WTC11 (cell line): ENCODE results near the gene C1QTNF8. TPM values are rescaled to one million over a fixed set of nuclear protein-coding genes. Genes with fewer than 3 reads are reported as not detected.
A peak's percentile ranks its signal among the peaks of the same experiment; 100 is the strongest.

Experiments
- ATAC-seq: fragments of 200-7000 bp; cut with Tn5 transposase; 2 replicates; pipeline ENCODE4 v1.10.0; 2021; ENCODE audit warnings: mild to moderate bottlenecking, moderate library complexity
- CTCF ChIA-PET: fragments of 300-600 bp; sonication (Branson Sonifier 250); formaldehyde crosslinking; loops from one replicate; lab custom pipeline; 2021; ENCODE audit warnings: antibody characterized with exemption; lab: Charles Lee
- POLR2A ChIA-PET: fragments of 350-600 bp; sonication (Branson Sonifier 250); formaldehyde crosslinking; loops from one replicate; lab custom pipeline; 2021; ENCODE audit warnings: antibody characterized with exemption; lab: Charles Lee
- DNase-seq: peaks from one replicate; pipeline ENCODE4 v3.0.0; 2021; ENCODE audit warnings: low spot score
- H3K27ac Mint-ChIP-seq: 2 replicates; pipeline ENCODE4 v1.8.0; 2021; ENCODE audit warnings: mixed read lengths
- H3K27me3 Mint-ChIP-seq: 2 replicates; pipeline ENCODE4 v1.8.0; 2021; ENCODE audit warnings: low read depth, mild to moderate bottlenecking, moderate library complexity, mixed read lengths
- H3K36me3 Mint-ChIP-seq: 2 replicates; pipeline ENCODE4 v1.8.0; 2021; ENCODE audit warnings: mixed read lengths
- H3K4me1 Mint-ChIP-seq: 2 replicates; pipeline ENCODE4 v1.8.0; 2022; ENCODE audit warnings: mixed read lengths
- H3K4me3 Mint-ChIP-seq: 2 replicates; pipeline ENCODE4 v1.8.0; 2021; ENCODE audit warnings: mild to moderate bottlenecking, moderate library complexity, mixed read lengths
- H3K9me3 Mint-ChIP-seq: 2 replicates; pipeline ENCODE4 v1.8.0; 2021; ENCODE audit warnings: mixed read lengths
- ARID4B ChIP-seq: sonication (generic); formaldehyde crosslinking; IDR thresholded peaks from 2 replicates; pipeline ENCODE4 v1.8.0; 2023; ENCODE audit warnings: missing genetic modification reagents, mild to moderate bottlenecking, borderline replicate concordance
- CREB1 ChIP-seq: sonication (generic); formaldehyde crosslinking; IDR thresholded peaks from 2 replicates; pipeline ENCODE4 v1.8.0; 2023; ENCODE audit warnings: mild to moderate bottlenecking, missing genetic modification reagents
- E2F1 ChIP-seq: sonication (generic); formaldehyde crosslinking; IDR thresholded peaks from 2 replicates; pipeline ENCODE4 v1.8.0; 2022; ENCODE audit warnings: mild to moderate bottlenecking, missing genetic modification reagents
- ERG ChIP-seq: fragments of 250-450 bp; sonication (Bioruptor Pico); IDR thresholded peaks from 2 replicates; pipeline ENCODE4 v1.8.0; 2021; ENCODE audit warnings: mild to moderate bottlenecking
- ETV6 ChIP-seq: sonication (generic); formaldehyde crosslinking; IDR thresholded peaks from 2 replicates; pipeline ENCODE4 v1.8.1; 2022; ENCODE audit warnings: mild to moderate bottlenecking, missing genetic modification reagents
- KAT7 ChIP-seq: sonication (generic); formaldehyde crosslinking; IDR thresholded peaks from 2 replicates; pipeline ENCODE4 v1.8.1; 2023; ENCODE audit warnings: missing genetic modification reagents, mild to moderate bottlenecking, borderline replicate concordance
- NFYB ChIP-seq: sonication (generic); formaldehyde crosslinking; conservative IDR thresholded peaks from 2 replicates; pipeline ENCODE4 v1.8.0; 2022; ENCODE audit warnings: low read depth, missing genetic modification reagents
- NR1H2 ChIP-seq: sonication (generic); formaldehyde crosslinking; IDR thresholded peaks from 2 replicates; pipeline ENCODE4 v1.9.0; 2021; ENCODE audit warnings: mild to moderate bottlenecking, moderate library complexity, missing genetic modification reagents
- PREB ChIP-seq: sonication (generic); formaldehyde crosslinking; IDR thresholded peaks from 2 replicates; pipeline ENCODE4 v1.8.1; 2022; ENCODE audit warnings: mild to moderate bottlenecking, missing genetic modification reagents, moderate library complexity, borderline replicate concordance
- PRRX2 ChIP-seq: fragments of 250-450 bp; sonication (Bioruptor Pico); IDR thresholded peaks from 2 replicates; pipeline ENCODE4 v1.8.0; 2021; ENCODE audit warnings: mild to moderate bottlenecking
- SOX15 ChIP-seq: fragments of 250-450 bp; sonication (Bioruptor Pico); IDR thresholded peaks from 2 replicates; pipeline ENCODE4 v1.9.0; 2021; ENCODE audit warnings: mild to moderate bottlenecking
- ZNF232 ChIP-seq: sonication (generic); formaldehyde crosslinking; IDR thresholded peaks from 2 replicates; pipeline ENCODE4 v1.8.0; 2022; ENCODE audit warnings: mild to moderate bottlenecking, missing genetic modification reagents
- ZNF423 ChIP-seq: fragments of 250-450 bp; sonication (Bioruptor Pico); IDR thresholded peaks from 2 replicates; pipeline ENCODE4 v2.1.2; 2022; ENCODE audit warnings: mild to moderate bottlenecking, moderate library complexity
- total RNA-seq: library from RNA; stranded (reverse); gene quantifications from 3 replicates; pipeline ENCODE4 v1.2.3, GENCODE V29; 2021
- TF ChIP-seq, protein P1 (sequence below): sonication (generic); formaldehyde crosslinking; IDR thresholded peaks from 2 replicates; pipeline ENCODE4 v1.8.1; 2023; ENCODE audit warnings: mild to moderate bottlenecking, missing genetic modification reagents
- TF ChIP-seq, protein P2 (sequence below): sonication (generic); formaldehyde crosslinking; conservative IDR thresholded peaks from 2 replicates; pipeline ENCODE4 v1.8.1; 2022; ENCODE audit warnings: mild to moderate bottlenecking, missing genetic modification reagents

The C1QTNF8 gene
- total RNA-seq, 1 experiment from 2014 or later, result 0.13 TPM

DNA sequence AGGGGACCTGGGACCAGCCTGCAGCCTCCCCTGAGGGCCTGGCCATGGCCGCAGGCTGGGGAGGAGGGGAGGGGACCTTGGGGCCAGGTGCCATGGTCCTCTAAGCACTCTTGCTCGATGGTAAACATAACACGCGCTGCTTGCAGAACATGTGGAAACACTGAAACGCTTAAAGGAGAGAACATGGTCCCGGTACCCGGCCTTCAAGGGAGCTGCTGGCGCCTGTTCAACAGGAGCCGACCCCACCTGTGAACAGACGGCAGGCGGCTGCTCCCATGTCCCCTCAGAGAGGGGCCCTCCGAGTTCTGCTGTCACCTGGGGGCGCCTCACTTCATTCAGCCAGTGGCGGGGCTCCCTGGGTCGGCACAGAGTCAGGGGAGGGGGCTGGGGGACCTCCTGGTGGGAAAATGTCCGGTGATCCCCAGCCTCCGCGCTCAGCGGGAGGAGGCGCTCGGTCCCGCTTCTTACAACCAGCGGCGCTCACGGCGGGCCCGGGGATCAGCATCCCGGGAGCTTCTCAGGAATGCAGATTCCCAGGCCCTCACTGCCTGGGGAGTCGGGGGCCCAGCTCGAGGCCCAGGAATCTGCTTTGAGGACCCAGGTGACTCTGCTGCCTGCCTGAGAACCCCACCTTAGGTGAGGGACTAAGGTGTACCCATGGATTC lies 24.4 kb downstream of the C1QTNF8 start:
- Mint-ChIP-seq H3K36me3 (no peaks in the 10 kb centered on the region), H3K9me3 (no peaks in the 10 kb centered on the region), H3K27ac (no peak overlapping the region), H3K4me1 (peaks cover 5% of the 10 kb centered on the region), H3K4me3 (peak overlapping the region; percentile 55), H3K27me3 (peaks cover 6% of the 10 kb centered on the region; the same call in 1 of the 2 replicates)
- ChIA-PET CTCF (interaction anchor here (3.2 to 9.0 kb wide), 2 partner anchors 15 to 32 kb away, joined by 18 to 97 read pairs; no protein-coding TSS in a partner anchor), POLR2A (no interaction called here)
- ATAC-seq (no peak), DNase-seq (no peak)
- TF ChIP-seq NFYB (CRISPR knock-in tag), result no peak
- no peak for TF ChIP-seq NR1H2 (CRISPR knock-in tag)
- peak; percentile 59 for TF ChIP-seq ZNF423 (CRISPR knock-in tag)

- H3K4me1 Mint-ChIP-seq, result peaks cover 3% of the 10 kb centered on the region
- H3K4me3 Mint-ChIP-seq, result no peak overlapping the region
- no peak for ATAC-seq
- TF ChIP-seq E2F1 (CRISPR knock-in tag) (no peak), ARID4B (CRISPR knock-in tag) (no peak), PREB (CRISPR knock-in tag) (no peak), KAT7 (no peak), CREB1 (no peak), ZNF232 (CRISPR knock-in tag) (no peak), NFYB (CRISPR knock-in tag) (no peak), ETV6 (CRISPR knock-in tag) (no peak), PRRX2 (no peak), SOX15 (no peak), ERG (CRISPR knock-in tag) (no peak)
- TF ChIP-seq, protein P1, sequence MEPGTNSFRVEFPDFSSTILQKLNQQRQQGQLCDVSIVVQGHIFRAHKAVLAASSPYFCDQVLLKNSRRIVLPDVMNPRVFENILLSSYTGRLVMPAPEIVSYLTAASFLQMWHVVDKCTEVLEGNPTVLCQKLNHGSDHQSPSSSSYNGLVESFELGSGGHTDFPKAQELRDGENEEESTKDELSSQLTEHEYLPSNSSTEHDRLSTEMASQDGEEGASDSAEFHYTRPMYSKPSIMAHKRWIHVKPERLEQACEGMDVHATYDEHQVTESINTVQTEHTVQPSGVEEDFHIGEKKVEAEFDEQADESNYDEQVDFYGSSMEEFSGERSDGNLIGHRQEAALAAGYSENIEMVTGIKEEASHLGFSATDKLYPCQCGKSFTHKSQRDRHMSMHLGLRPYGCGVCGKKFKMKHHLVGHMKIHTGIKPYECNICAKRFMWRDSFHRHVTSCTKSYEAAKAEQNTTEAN (CRISPR knock-in tag), result no peak
- TF ChIP-seq, protein P2, sequence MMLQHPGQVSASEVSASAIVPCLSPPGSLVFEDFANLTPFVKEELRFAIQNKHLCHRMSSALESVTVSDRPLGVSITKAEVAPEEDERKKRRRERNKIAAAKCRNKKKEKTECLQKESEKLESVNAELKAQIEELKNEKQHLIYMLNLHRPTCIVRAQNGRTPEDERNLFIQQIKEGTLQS (CRISPR knock-in tag), result no peak
- no peak overlapping the region for H3K27ac Mint-ChIP-seq
- H3K9me3 Mint-ChIP-seq, result no peaks in the 10 kb centered on the region
- CTCF ChIA-PET, result interaction anchor here (3.2 to 9.0 kb wide), 2 partner anchors 14 to 33 kb away, joined by 18 to 97 read pairs; no protein-coding TSS in a partner anchor
- H3K27me3 Mint-ChIP-seq, result peaks cover 6% of the 10 kb centered on the region; the same call in 1 of the 2 replicates
- H3K36me3 Mint-ChIP-seq, result no peaks in the 10 kb centered on the region
- no peak for DNase-seq
- POLR2A ChIA-PET, result no interaction called here
Observed at GRCh38 chr16:1070864-1071408, 25.1 kb downstream of the C1QTNF8 start.
